ENCODE measurements around the gene KCNJ11.

KCNJ11 gene

DNA sequence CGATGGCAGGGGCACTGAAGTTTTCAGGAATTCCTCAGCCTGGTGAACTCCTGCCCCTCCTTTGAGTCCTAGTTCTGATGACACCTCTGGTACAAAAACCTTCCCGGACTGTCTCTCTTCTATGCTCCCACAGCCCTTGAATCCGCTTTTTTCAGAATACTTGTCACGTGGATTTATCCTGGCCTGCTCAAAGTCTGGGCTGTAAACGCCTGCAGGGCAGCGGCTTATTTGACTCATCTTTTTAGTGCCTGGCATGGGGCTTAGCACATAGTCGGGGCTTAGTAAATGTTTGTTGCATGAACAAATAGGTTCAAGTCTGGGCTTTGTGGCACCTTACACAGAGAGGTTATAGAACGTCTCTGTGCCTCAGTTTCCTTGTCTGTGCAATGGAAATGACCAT is 13.4 kb upstream of the KCNJ11 start:
- H3K4me2 ChIP-seq (ENCODE audit: low read length), result no peak overlapping the region
- no peak overlapping the region for H2AFZ ChIP-seq
- no peaks in the 10 kb centered on the region for H3K27me3 ChIP-seq (ENCODE audit: control insufficient read depth, insufficient read depth, low read length)
- H3K4me3 ChIP-seq (ENCODE audit: low read depth, low read length), result no peak overlapping the region
- H3K9ac ChIP-seq, result no peak overlapping the region
- H3K36me3 ChIP-seq (ENCODE audit: control insufficient read depth, insufficient read depth, low read length), result no peaks in the 10 kb centered on the region
- H3K4me1 ChIP-seq, result no peaks in the 10 kb centered on the region
- no peak overlapping the region for H3K27ac ChIP-seq
- no peaks in the 10 kb centered on the region for H3K9me3 ChIP-seq (ENCODE audit: control insufficient read depth, low read length)
- TF ChIP-seq, protein P1, sequence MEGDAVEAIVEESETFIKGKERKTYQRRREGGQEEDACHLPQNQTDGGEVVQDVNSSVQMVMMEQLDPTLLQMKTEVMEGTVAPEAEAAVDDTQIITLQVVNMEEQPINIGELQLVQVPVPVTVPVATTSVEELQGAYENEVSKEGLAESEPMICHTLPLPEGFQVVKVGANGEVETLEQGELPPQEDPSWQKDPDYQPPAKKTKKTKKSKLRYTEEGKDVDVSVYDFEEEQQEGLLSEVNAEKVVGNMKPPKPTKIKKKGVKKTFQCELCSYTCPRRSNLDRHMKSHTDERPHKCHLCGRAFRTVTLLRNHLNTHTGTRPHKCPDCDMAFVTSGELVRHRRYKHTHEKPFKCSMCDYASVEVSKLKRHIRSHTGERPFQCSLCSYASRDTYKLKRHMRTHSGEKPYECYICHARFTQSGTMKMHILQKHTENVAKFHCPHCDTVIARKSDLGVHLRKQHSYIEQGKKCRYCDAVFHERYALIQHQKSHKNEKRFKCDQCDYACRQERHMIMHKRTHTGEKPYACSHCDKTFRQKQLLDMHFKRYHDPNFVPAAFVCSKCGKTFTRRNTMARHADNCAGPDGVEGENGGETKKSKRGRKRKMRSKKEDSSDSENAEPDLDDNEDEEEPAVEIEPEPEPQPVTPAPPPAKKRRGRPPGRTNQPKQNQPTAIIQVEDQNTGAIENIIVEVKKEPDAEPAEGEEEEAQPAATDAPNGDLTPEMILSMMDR (IDR thresholded peaks at IDR 0.05), result no peak
- H3K79me2 ChIP-seq, result no peaks in the 10 kb centered on the region

DNA sequence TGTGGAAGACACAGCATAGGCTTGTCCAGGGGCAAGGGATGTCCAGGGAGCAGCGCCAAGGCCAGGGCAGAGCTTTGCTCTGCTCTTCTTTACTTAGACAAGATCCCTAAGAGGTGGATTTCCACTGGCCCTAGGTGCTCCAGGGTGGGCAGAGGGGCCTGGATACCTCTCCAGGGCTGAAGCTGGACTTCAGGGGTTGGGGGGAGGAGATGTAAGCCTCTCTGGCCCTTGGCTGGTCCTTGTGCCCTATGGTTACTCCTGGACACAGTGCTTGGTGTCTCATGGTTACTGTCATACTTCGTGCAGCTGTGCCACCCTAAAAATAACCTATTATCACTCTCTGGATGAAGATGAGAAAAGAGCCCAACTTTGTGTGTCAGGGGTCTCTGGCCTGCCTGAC is 12.9 kb upstream of the KCNJ11 start:
- H3K4me1 ChIP-seq, result no peaks in the 10 kb centered on the region
- H3K27ac ChIP-seq, result no peak overlapping the region
- no peak overlapping the region for H3K4me2 ChIP-seq (ENCODE audit: low read length)
- H3K36me3 ChIP-seq (ENCODE audit: control insufficient read depth, insufficient read depth, low read length), result no peaks in the 10 kb centered on the region
- H2AFZ ChIP-seq, result no peak overlapping the region
- H3K27me3 ChIP-seq (ENCODE audit: control insufficient read depth, insufficient read depth, low read length), result no peaks in the 10 kb centered on the region
- TF ChIP-seq, protein P1 (IDR thresholded peaks at IDR 0.05), result no peak
- no peaks in the 10 kb centered on the region for H3K9me3 ChIP-seq (ENCODE audit: control insufficient read depth, low read length)
- H3K79me2 ChIP-seq, result no peaks in the 10 kb centered on the region
- H3K4me3 ChIP-seq (ENCODE audit: low read depth, low read length), result no peak overlapping the region
- H3K9ac ChIP-seq, result no peak overlapping the region

DNA sequence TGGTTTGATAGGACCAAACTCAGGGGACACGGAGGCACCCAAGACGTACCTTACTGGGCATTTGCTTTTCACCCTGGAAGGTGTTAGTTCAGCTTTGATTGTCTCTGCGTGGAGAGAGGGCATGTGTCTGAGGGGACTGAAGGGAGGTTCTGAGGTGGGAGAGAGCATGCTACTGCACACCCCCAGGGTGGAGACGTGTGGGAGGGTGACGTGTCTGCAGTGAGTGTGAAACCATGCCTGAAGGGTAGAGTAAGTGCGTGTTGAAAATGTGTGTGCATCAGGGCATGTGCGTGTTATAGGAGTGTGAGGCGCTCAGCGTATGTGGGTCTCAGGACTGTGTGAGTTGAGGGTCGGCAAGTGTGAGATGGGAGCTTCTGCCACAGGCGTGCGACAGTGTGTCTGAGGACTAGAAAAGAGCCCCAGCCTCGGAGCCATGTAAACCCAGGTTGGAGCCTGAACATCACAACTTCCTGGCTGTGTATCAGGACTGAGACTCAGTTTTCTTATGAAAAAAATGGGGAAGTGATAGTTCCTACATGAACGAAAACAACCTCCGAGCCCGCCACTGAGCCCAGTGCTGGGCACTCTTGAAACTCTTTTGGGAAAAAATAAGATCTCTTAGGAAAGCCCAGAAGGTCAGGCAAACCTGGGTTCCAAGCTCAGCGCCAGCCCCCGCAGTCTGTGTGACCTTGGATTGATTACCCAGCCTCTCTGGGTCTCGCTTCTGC is 11.8 kb upstream of the KCNJ11 start:
- H3K4me1 ChIP-seq, result no peaks in the 10 kb centered on the region
- H3K4me3 ChIP-seq (ENCODE audit: low read depth, low read length), result no peak overlapping the region
- no peaks in the 10 kb centered on the region for H3K36me3 ChIP-seq (ENCODE audit: control insufficient read depth, insufficient read depth, low read length)
- no peak overlapping the region for H3K27ac ChIP-seq
- no peak overlapping the region for H3K4me2 ChIP-seq (ENCODE audit: low read length)
- no peaks in the 10 kb centered on the region for H3K9me3 ChIP-seq (ENCODE audit: control insufficient read depth, low read length)
- H3K79me2 ChIP-seq, result no peaks in the 10 kb centered on the region
- H3K27me3 ChIP-seq (ENCODE audit: control insufficient read depth, insufficient read depth, low read length), result no peaks in the 10 kb centered on the region
- no peak overlapping the region for H3K9ac ChIP-seq
- H2AFZ ChIP-seq, result no peak overlapping the region
- TF ChIP-seq, protein P1 (IDR thresholded peaks at IDR 0.05), result no peak

DNA sequence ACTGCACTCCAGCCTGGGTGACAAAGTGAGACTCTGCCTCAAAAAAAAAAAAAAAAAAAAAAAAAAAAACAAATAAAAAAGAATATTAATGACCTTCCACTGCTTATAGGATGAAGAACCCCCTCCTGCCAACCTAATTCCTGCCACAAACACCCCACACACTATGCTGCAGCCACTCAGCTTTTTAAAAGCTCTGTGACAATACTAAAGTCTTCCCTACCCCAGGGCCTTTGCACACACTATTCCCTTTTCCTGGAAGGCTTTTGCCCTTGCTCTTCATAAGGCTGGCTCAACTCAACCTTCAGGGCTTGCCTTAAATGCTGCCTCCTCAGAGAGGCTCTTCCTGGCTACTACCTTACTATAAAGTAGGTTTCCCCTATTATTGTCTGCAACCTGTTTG is 10.8 kb upstream of the KCNJ11 start:
- Histone ChIP-seq H2AFZ (no peak overlapping the region), H3K27ac (no peak overlapping the region), H3K4me1 (no peaks in the 10 kb centered on the region), H3K27me3 (ENCODE audit: control insufficient read depth, insufficient read depth, low read length) (no peaks in the 10 kb centered on the region), H3K79me2 (no peaks in the 10 kb centered on the region), H3K4me2 (ENCODE audit: low read length) (no peak overlapping the region), H3K9me3 (ENCODE audit: control insufficient read depth, low read length) (no peaks in the 10 kb centered on the region), H3K9ac (no peak overlapping the region), H3K4me3 (ENCODE audit: low read depth, low read length) (no peak overlapping the region), H3K36me3 (ENCODE audit: control insufficient read depth, insufficient read depth, low read length) (no peaks in the 10 kb centered on the region)
- TF ChIP-seq, protein P1 (IDR thresholded peaks at IDR 0.05), result no peak
